Endothelial cell of umbilical vein (primary cell): Measurements from ENCODE around the gene CYP1B1. TPM values are rescaled to one million over a fixed set of nuclear protein-coding genes. Genes with fewer than 3 reads are reported as not detected.

Source experiments
- BruUV-seq: library from RNA; stranded (reverse); fragments of 400-500 nt; replicated peaks from 2 replicates; lab custom pipeline; 2021; lab: Mats Ljungman, UMichigan
- CTCF ChIA-PET: fragments of 300-600, 350-600 bp; sonication (Branson Sonifier 250); formaldehyde crosslinking; loops from one replicate; lab custom pipeline; 2021; ENCODE audit warnings: antibody characterized with exemption, inconsistent platforms; lab: Charles Lee
- POLR2A ChIA-PET: fragments of 300-600, 350-600 bp; sonication (Branson Sonifier 250); formaldehyde crosslinking; loops from one replicate; lab custom pipeline; 2021; ENCODE audit warnings: antibody characterized with exemption, inconsistent platforms; lab: Charles Lee
- DNase-seq: peaks from one replicate; pipeline ENCODE4 v3.0.0-alpha.2; 2011; ENCODE audit warnings: low read depth, low spot score
- FAIRE-seq: peaks from 2 replicates; lab custom pipeline; 2011; peaks lifted over from hg19 to GRCh38; lab: Jason Lieb, UNC
- H2AFZ ChIP-seq: 2 replicates; pipeline ENCODE4 v1.6.0; 2012; ENCODE audit warnings: low read depth, low read length, control low read depth, inconsistent platforms
- H3K27ac ChIP-seq: 2 replicates; pipeline ENCODE4 v1.5.1; 2011; ENCODE audit warnings: low read depth, mild to moderate bottlenecking, control low read depth, low read length, moderate library complexity; ENCODE audit not compliant: insufficient read depth
- H3K27me3 ChIP-seq, 2 experiments: 2 replicates each; pipeline versions ENCODE4 v1.6.0 to v1.6.1; 2011; ENCODE audit warnings: low read length in 2 of 2, mixed read lengths in 1 of 2; ENCODE audit not compliant: control insufficient read depth in 2 of 2, insufficient read depth in 2 of 2
- H3K36me3 ChIP-seq, 2 experiments: 2 replicates in 1 of 2; 3 replicates in 1 of 2; pipeline ENCODE4 v1.5.1; 2011; ENCODE audit warnings: low read length in 2 of 2, mild to moderate bottlenecking in 1 of 2, moderate library complexity in 1 of 2; ENCODE audit not compliant: control insufficient read depth in 2 of 2, insufficient read depth in 2 of 2; ENCODE audit errors: extremely low read depth in 1 of 2
- H3K4me1 ChIP-seq: 3 replicates; pipeline ENCODE4 v1.5.1; 2011; ENCODE audit warnings: mild to moderate bottlenecking, low read length; ENCODE audit not compliant: control insufficient read depth, insufficient read depth; ENCODE audit errors: extremely low read depth
- H3K4me2 ChIP-seq: 2 replicates; pipeline ENCODE4 v1.6.1; 2011; ENCODE audit warnings: low read length, control low read depth, mixed read lengths; ENCODE audit not compliant: insufficient read depth
- H3K4me3 ChIP-seq, 3 experiments: fragments of 200-600 bp in 1 of 3; sonication (generic), shearing (Covaris generic) in 1 of 3; replicated peaks in 1 of 3; 2 replicates each; pipeline ENCODE4 v1.5.1; 2011 to 2016; ENCODE audit warnings: control low read depth in 3 of 3, low read length in 3 of 3, mild to moderate bottlenecking in 2 of 3, inconsistent platforms in 1 of 3, low read depth in 1 of 3, moderate library complexity in 1 of 3; ENCODE audit not compliant: insufficient read depth in 1 of 3
- H3K79me2 ChIP-seq: 2 replicates; pipeline ENCODE4 v1.6.0; 2012; ENCODE audit warnings: low read length, inconsistent platforms; ENCODE audit not compliant: control insufficient read depth, insufficient read depth
- H3K9ac ChIP-seq: replicated peaks from 2 replicates; pipeline ENCODE3; 2011; ENCODE audit warnings: low read length, control low read depth; ENCODE audit not compliant: insufficient read depth; ENCODE audit errors: extremely low read depth
- H3K9me1 ChIP-seq: replicated peaks from 3 replicates; pipeline ENCODE4 v1.6.0; 2011; ENCODE audit warnings: mild to moderate bottlenecking, low read length; ENCODE audit not compliant: control insufficient read depth, insufficient read depth; ENCODE audit errors: extremely low read depth
- H3K9me3 ChIP-seq: replicated peaks from 2 replicates; pipeline ENCODE4 v1.5.1; 2012; ENCODE audit warnings: low read length, inconsistent platforms; ENCODE audit not compliant: control insufficient read depth, insufficient read depth
- H4K20me1 ChIP-seq: replicated peaks from 2 replicates; pipeline ENCODE3; 2011; ENCODE audit warnings: mild to moderate bottlenecking, low read length; ENCODE audit not compliant: control insufficient read depth, insufficient read depth; ENCODE audit errors: extremely low read depth
- EZH2 ChIP-seq: IDR thresholded peaks from 2 replicates; pipeline ENCODE4 v1.6.1; 2012; ENCODE audit warnings: borderline replicate concordance, low read depth, mild to moderate bottlenecking, moderate library complexity, low read length, inconsistent platforms; ENCODE audit not compliant: severe bottlenecking
- FOS ChIP-seq: IDR thresholded peaks from 2 replicates; pipeline ENCODE4 v1.6.1; 2011; ENCODE audit warnings: mild to moderate bottlenecking, low read length, moderate library complexity, borderline replicate concordance; ENCODE audit not compliant: insufficient read depth
- GATA2 ChIP-seq: IDR thresholded peaks from 2 replicates; pipeline ENCODE4 v1.7.0; 2011; ENCODE audit warnings: low read depth, mild to moderate bottlenecking, moderate library complexity, mixed read lengths, low read length; ENCODE audit not compliant: insufficient read length, insufficient read depth
- JUN ChIP-seq: IDR thresholded peaks from 2 replicates; pipeline ENCODE4 v1.6.1; 2011; ENCODE audit warnings: borderline replicate concordance, low read depth; ENCODE audit not compliant: insufficient read length, insufficient read depth
- MYC ChIP-seq: IDR thresholded peaks from one replicate; pipeline ENCODE4 v1.6.1; 2011; ENCODE audit warnings: mild to moderate bottlenecking, low read depth, low read length
- POLR2A ChIP-seq: IDR thresholded peaks from 2 replicates; pipeline ENCODE4 v1.6.1; 2012; ENCODE audit warnings: low read depth, mild to moderate bottlenecking, control low read depth, low read length
- POLR2AphosphoS5 ChIP-seq: IDR thresholded peaks from 2 replicates; pipeline ENCODE4 v1.6.1; 2012; ENCODE audit warnings: low read depth, mild to moderate bottlenecking, control low read depth, low read length, moderate library complexity; ENCODE audit not compliant: insufficient read depth
- dilution Hi-C: fragments of 300-500 bp; cut with MboI; formaldehyde crosslinking; loops from one replicate; pipeline ENCODE4 v1.15.0; 2019; ENCODE audit warnings: low sequenced_read_pairs; ENCODE audit not compliant: extremely low pct_ligation_motif_present
- intact Hi-C: fragments of 100-400 bp; cut with micrococcal nuclease; formaldehyde crosslinking; loops from one replicate; pipeline ENCODE4 v1.10.0; 2022
- polyA plus RNA-seq, 4 experiments: library from polyadenylated mRNA; depleted of rRNA in 3 of 4; stranded (reverse) in 3 of 4; unstranded in 1 of 4; fragments of >200 nt; gene quantifications; 2 replicates each; pipeline versions ENCODE4 v1.2.1 to v1.2.3, GENCODE V29; 2011 to 2012; ENCODE audit warnings: missing spikeins in 1 of 4
- total RNA-seq: library from RNA; stranded (reverse); gene quantifications from 2 replicates; pipeline ENCODE4 v1.2.3, GENCODE V29; 2021

The CYP1B1 gene
- total and polyA plus RNA-seq, 2 donors (not counting 3 experiments of a cell fraction or from before 2014, with no cell fraction given) = 0.01 TPM; not detected in 1

- no peak overlapping the region for H3K4me3 ChIP-seq
- ChIA-PET CTCF (interaction anchor here (1.0 kb wide), 1 partner anchor 443 kb away, joined by 4 read pairs; no protein-coding TSS in a partner anchor), POLR2A (no interaction called here)
- no peaks in the 10 kb centered on the region for H3K36me3 ChIP-seq
- intact Hi-C loops = no loop called here
- no peak overlapping the region for H3K9ac ChIP-seq
- H3K9me3 ChIP-seq = no peaks in the 10 kb centered on the region
- no peaks in the 10 kb centered on the region for H3K9me1 ChIP-seq
- DNase-seq = no peak
- no peaks in the 10 kb centered on the region for H4K20me1 ChIP-seq
- H3K79me2 ChIP-seq = no peaks in the 10 kb centered on the region
- no peak overlapping the region for H3K4me2 ChIP-seq
- no peaks in the 10 kb centered on the region for H3K4me1 ChIP-seq
- no peak for FAIRE-seq
- no peak overlapping the region for H2AFZ ChIP-seq
- TF ChIP-seq POLR2A = no peak
- TF ChIP-seq JUN = no peak
- no peak for TF ChIP-seq FOS
- TF ChIP-seq GATA2 = no peak
- H3K27ac ChIP-seq = no peak overlapping the region
- dilution Hi-C loops = no loop called here
- peaks cover 25 to 32% of the 10 kb centered on the region in 2 experiments for H3K27me3 ChIP-seq
- no TSS peak for BruUV-seq
Observed at GRCh38 chr2:38093527-38094165, 17.7 kb upstream of the CYP1B1 start.

GRCh38 chr2:38092196-38092902, 16.4 kb upstream of the CYP1B1 start:
- H3K36me3 ChIP-seq = no peaks in the 10 kb centered on the region
- H3K4me3 ChIP-seq = no peak overlapping the region
- no peak overlapping the region for H3K27ac ChIP-seq
- peaks cover 13 to 23% of the 10 kb centered on the region in 2 experiments for H3K27me3 ChIP-seq
- H2AFZ ChIP-seq = no peak overlapping the region
- ChIA-PET CTCF (interaction anchor here (0.9 to 1.1 kb wide), 3 partner anchors 23 to 444 kb away, joined by 4 to 5 read pairs (median 4); no protein-coding TSS in a partner anchor), POLR2A (no interaction called here)
- no peaks in the 10 kb centered on the region for H4K20me1 ChIP-seq
- DNase-seq (no peak), FAIRE-seq (no peak)
- H3K9ac ChIP-seq = no peak overlapping the region
- no peak overlapping the region for H3K4me2 ChIP-seq
- H3K4me1 ChIP-seq = no peaks in the 10 kb centered on the region
- no peaks in the 10 kb centered on the region for H3K9me1 ChIP-seq
- intact Hi-C loops (no loop called here), dilution Hi-C loops (no loop called here)
- H3K79me2 ChIP-seq = no peaks in the 10 kb centered on the region
- H3K9me3 ChIP-seq = no peaks in the 10 kb centered on the region
- no TSS peak for BruUV-seq
- no peak for TF ChIP-seq POLR2AphosphoS5
- TF ChIP-seq POLR2A = no peak
- TF ChIP-seq JUN = no peak
- TF ChIP-seq MYC = no peak
- TF ChIP-seq FOS = no peak
- no peak for TF ChIP-seq EZH2
